IPS-18c (cell line): ENCODE measurements around the gene DNAJB1.
"Not testable (repeated sequence)": the region's sequence is repeated elsewhere in the genome, so short reads cannot be mapped to it uniquely, and the experiment has no call there.

ENCODE experiments used
- H3K4me3 ChIP-seq: 2 replicates; pipeline ENCODE4 v1.7.0; 2013; ENCODE audit warnings: low read depth, mild to moderate bottlenecking, low read length, moderate library complexity; ENCODE audit not compliant: insufficient read depth
- H3K9me3 ChIP-seq: one replicate; pipeline ENCODE4 v1.6.1; 2013; ENCODE audit warnings: mild to moderate bottlenecking, low read length, moderate library complexity; ENCODE audit not compliant: control insufficient read depth, insufficient read depth

Gene DNAJB1

DNA sequence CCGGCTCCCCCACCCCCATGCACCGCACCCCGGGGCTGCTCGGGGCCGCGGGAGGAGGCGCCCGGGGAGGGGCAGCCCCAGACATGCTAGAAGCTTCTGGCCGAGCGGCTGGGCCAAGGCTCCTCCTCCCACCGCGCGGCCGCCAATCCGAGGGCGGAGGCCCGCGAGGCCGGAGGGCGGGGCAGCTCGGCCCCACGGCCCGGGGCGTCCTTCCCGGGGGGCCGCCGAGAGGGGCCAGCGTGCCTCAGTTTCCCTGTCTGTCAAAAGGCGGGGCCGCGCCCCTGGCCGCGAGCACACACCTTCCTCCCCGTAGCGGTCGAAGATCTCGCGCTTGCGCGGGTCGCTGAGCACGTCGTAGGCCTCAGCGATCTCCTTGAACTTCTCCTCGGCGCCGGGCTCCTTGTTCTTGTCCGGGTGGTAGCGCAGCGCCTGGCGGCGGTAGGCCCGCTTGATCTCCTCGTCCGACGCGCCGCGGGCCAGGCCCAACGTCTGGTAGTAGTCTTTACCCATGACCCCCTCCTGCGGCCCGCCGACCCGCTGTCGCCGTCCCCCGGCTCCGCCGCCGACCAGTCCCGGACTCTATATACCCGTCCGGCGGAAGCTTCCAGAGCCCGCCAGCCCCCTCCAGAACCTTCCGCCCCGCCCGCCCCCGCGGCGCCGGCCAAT is at the start of gene DNAJB1:
TSS of gene DNAJB1 (minus strand) at position 558 of the 666 bp plus-strand sequence. CDS start at position 510, 48 bp downstream.
- no peaks in the 10 kb centered on the region for H3K9me3 ChIP-seq
- peak within 1 kb of the TSS; percentile 89 for H3K4me3 ChIP-seq

DNA sequence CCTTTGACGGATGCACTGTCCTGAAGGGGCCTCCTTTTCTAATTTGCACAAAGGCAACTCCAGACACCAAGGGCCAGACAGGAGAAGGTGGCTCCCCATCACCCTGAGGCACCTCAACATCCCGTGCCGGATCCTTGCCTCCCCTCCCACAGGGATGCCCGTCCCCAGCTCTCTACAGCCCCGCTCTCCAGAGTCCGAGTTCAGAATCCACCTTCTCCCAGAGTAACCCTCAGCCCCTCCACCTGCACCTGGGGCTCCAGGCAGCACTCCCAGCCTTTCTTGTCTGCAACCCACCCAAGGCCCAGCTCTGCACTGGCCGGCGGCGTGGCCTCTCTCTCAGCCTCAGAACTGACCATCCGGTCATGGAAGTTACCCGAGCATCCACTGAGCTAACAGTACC is 48.9 kb upstream of the DNAJB1 start:
- no peak overlapping the region for H3K4me3 ChIP-seq
- H3K9me3 ChIP-seq = no peaks in the 10 kb centered on the region

DNA sequence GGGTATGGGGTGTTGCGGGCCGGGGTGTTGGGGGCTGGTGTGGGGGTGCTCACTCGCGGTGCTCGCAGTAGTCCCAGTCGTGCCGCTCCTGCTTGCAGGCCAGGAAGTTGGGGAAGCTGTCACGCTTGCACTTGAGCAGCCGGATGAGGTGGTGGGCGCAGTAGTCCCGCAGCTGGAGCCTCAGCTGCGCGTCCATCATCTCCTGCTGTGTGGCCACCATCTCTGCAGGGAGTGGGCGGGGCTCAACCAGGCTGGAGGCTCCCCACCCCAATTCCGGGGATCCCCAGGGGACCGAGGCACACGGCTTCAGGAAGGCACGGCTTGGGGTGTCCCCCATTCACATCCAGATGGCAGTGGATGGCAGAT is 48.5 kb upstream of the DNAJB1 start:
- Histone ChIP-seq H3K4me3 (no peak overlapping the region), H3K9me3 (no peaks in the 10 kb centered on the region)

DNA sequence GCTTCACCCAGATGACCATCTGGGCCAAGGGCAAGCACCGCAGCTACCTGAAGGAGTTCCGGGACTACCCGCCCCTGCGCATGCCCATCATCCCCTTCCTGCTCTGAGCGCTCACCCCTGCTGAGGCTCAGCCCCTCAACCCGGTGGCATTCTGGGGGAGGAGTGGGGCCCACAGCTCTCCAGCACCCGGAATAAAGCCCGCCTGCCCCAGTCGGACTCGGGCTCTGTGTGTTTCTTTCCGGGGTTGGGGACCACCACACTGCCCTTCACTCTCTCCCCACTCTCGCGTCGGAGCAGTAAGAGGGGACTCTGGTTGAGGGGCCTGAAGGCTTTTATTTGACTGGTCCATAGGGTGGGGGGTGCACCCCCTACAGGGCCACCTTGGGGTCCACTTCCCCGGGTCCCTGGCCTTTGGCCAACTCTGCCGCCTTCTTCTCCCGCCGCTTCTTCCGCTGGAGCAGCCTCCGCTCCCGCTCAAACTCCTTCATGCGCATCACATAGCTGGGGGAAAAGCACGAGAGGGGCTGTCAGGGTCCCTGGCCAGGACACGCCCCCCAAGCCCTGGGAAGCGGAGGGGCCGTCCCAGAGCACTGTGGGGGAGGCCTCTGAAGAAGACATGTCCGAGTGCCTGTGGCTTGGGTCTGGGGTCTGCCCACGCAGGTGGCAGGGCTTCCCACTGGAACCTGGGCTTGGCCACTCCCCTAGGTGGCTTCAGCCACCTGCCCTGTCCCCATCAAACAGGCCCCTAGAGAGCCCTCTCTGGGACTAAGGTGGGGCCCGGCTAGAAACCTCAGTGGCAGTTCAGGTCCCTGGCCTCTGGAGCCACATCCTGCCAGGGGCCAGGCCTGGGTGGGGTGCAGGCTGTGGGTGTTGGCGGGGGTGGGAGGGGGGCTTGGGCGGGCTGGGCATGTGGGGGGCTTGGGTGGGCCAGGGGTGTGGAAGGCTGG is 47.8 kb upstream of the DNAJB1 start:
- no peaks in the 10 kb centered on the region for H3K9me3 ChIP-seq
- H3K4me3 ChIP-seq = no peak overlapping the region

DNA sequence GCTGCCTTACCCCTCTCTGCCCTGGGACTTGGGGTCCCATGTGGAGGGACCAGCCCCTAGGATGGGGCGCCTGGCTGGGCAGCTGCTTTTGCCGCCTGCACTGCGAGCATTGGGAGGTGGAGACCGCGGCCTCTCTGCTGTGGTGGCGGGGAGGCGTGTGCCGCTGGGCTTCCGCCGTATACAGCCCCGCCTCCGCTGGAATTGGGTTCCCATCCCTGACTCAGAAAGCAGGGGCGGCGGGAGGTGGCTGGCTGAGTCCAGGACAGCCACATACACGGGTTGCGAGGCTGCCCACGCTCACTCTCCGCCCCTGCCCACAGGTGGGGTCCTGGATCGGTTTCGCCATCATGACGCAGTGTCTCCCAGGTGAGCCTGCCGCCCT is 47.1 kb upstream of the DNAJB1 start:
- H3K9me3 ChIP-seq = no peaks in the 10 kb centered on the region

DNA sequence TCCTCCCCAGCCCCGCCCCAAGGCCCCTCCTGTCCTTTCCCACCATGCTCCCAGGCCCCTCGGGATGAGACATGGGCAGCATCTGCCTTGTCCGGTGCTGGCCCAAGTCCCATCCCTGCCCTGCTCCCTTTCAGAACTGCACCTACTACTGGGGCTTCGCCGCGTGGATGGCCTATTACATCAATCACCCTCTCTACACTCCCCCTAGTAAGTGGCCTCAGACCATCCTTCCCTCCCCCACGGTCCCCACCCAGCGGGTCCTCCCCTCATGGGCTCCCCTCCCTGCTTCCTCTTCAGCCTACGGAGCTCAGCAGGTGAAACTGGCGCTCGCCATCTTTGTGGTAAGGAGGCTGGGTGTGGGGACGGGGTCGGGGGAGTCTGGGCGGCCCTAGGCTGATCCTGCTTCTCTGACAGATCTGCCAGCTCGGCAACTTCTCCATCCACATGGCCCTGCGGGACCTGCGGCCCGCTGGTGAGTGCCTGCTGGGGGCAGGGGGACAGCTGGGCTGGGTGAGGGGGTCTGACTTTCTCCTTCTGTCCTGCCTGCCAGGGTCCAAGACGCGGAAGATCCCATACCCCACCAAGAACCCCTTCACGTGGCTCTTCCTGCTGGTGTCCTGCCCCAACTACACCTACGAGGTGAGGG is 46.6 kb upstream of the DNAJB1 start:
- H3K9me3 ChIP-seq, H3K4me3 ChIP-seq: not testable (repeated sequence)

More for the DNA sequence above, 47.1 kb upstream of the DNAJB1 start:
- H3K4me3 ChIP-seq = no peak overlapping the region

DNA sequence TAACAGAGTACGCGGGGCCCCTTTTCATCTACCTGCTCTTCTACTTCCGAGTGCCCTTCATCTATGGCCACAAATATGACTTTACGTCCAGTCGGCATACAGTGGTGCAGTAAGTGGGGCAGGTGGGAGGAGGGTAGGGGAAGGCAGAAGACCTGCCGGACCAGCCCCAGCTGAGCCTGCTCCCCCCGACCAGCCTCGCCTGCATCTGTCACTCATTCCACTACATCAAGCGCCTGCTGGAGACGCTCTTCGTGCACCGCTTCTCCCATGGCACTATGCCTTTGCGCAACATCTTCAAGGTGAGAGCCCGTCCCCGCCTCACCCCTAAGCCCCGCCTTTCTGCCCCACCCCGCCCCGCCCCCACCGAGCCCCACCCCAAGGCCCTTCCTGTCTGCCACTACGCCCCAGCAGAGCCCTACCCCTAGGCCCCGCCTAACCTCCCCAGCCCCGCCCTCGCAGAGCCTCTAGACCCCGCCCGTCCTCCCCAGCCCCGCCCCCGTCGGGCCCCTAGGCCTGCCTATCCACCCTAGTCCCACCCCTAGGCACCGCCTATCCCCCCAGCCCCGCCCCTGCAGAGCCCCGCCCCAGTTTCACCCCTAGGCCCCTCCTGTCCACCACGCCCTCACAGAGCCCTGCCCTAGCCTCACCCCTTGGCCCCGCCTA is 45.9 kb upstream of the DNAJB1 start:
- Histone ChIP-seq H3K4me3 (no peak overlapping the region), H3K9me3 (no peaks in the 10 kb centered on the region)

DNA sequence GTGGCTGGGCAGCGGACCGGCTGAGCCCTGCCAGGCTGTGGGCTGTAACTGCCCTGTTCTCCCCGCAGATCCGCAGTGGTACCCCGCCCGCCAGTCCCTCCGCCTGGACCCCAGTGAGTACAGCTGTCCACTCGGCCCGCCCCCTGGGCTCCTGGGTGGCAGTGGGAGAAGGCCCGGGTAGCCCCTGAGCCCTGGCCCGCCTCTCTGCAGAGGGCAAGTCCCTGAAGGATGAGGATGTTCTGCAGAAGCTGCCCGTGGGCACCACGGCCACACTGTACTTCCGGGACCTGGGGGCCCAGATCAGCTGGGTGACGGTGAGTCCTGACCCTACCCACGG is 45.4 kb upstream of the DNAJB1 start:
- Histone ChIP-seq H3K4me3 (no peak overlapping the region; the same call in 1 of the 2 replicates), H3K9me3 (no peaks in the 10 kb centered on the region)

DNA sequence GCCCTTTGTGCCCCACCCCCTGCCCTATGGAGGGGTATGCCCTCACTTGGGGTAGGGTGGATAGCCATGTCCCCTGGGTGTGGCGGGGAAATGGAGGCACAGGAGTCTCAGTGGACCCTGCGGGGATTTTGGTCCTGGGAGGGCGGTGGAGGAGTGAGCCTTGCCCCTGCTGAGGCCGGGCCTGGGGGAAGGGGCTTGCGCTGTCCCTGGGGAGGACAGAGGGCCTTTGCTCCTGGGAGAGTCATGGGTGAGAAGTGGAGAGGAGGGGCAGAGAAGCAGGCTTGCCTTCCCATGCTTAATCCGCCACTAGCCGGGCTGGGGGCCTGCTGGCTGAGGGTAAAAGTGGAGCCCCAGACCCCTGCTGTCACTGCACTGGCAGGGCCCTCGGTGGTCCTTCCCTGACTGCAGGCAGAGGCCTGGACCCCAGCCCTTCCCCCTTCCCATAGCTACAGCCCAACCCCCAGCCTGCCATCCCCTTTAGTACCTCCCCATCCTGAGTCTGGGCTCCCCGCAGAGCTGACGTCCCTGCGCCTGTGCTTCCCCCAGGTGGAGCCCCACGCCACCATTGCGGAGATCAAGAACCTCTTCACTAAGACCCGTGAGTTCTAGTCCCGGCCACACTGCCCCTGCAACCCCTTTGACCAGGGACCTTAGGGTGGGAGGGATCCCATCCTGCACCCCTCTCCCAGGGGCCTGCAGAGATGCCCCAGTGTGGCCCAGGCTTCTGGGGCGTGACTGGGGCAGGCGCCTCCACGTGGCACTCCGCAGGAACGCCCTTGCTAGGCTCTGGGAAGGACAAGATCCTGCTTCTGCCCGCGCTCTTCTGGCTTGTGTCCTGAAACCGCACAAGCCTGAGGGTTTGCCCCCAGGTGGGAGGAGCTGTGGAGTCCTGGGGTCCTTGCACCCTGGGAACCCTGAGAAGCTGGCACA is 44.7 kb upstream of the DNAJB1 start:
- Histone ChIP-seq H3K9me3 (no peaks in the 10 kb centered on the region), H3K4me3 (0 out of 2 replicates have a peak overlapping the region, but pooled peaks have one; percentile 3)

DNA sequence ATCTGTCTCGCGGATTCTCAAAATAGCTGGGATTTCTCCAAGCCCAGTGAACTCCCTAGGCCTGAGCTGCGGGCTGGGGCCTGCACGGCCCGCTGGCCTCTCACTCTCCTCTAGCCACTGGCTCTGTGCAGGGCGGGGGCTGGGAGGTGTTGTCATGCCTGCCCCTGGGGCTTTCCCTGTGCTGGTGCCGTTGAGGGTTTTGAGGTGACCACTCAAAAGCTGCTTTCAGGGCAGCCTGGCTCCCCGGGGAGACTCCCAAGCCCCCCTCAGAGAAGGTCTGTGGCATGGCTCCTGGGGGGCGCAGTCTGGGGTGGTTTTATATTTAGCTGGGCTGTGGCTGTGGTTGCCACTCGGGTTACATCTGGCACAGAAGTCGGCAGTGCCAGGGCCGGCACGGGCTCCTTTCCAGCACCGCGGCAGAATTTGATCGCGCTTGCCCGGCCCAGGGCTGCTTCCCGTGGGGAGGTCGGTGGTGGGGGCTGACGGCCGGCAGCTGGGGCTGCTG is 43.7 kb upstream of the DNAJB1 start:
- Histone ChIP-seq H3K9me3 (no peaks in the 10 kb centered on the region), H3K4me3 (no peak overlapping the region)

DNA sequence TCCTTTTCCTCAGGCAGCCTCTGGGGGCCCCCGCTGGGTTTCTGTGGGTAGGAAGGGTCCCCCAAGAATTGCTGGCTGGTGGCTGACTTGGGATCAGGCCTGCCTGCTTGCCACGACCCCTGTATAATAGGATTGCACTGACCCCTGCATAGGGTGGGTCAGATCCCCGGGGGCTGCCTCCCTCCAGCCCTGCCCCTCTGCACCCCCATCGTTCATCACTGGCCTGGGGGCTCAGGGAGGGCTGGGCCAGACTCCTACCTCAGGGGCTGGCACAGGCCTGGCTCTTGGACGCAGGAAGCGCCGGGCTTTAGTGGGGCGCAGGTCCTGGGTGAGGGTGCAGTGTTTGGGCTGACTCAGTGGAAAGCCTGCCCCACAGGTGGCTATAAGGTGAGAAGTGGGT is 43.1 kb upstream of the DNAJB1 start:
- Histone ChIP-seq H3K4me3 (no peak overlapping the region; the same call in 1 of the 2 replicates), H3K9me3 (no peaks in the 10 kb centered on the region)

DNA sequence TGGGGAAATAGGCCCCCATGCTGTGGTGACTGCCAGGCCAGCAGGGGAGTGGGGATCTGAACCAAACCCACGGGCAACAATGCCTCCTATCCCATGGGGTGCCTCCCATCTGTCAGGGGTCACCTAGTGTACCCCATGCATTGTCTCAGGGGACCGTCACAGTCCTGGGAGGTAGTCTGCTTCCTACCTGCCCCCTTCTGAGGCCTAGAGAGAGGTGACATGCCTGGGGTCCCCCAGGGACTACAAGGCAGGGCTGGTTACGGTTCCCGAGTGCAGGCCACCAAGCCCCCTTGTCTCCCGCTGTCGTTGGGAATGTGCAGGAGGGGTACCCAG is 42.5 kb upstream of the DNAJB1 start:
- H3K4me3 ChIP-seq = no peak overlapping the region
- no peaks in the 10 kb centered on the region for H3K9me3 ChIP-seq

DNA sequence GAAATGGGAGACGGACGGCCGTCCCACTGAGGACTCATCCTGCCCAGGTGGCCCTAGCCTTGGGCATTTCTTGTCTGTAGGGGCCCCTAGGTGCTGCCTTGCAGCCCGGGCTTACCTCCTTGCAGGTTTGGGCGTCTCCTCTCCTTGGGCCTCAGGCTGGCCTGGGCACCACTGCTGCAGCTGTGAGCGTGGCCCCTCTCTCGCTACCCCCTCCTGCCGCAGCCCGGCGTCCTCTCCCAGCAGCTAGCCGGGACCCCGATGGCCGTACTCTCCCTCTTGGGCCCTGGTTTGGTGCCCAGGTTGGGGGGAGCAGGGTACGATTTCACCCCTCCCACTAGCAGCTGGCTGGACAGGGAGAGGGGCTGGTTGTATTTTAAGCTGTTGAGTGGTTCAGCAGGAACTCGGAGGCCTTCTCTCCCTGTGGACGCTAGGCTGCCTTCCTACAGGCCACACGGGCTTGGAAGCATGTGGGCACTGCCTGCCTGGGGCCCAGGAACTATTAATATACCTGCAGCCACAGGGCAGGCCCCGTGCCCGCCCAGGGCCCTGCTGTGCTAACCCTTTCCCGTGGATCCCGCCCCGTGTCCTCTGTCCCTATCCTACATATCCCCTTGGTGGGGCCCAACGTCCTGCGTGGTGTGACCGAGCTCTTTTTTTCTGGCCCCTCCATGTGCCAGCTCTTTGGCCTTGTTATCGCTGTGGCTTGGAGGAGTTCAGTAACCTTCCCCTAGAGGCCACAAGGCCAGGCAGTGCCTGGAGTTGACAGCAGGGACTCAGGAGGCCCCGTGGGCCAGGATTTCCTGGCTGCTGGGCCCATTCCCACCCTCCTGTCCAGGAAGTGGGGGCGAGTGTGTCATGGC is 41.9 kb upstream of the DNAJB1 start:
- no peak overlapping the region for H3K4me3 ChIP-seq
- H3K9me3 ChIP-seq = no peaks in the 10 kb centered on the region

DNA sequence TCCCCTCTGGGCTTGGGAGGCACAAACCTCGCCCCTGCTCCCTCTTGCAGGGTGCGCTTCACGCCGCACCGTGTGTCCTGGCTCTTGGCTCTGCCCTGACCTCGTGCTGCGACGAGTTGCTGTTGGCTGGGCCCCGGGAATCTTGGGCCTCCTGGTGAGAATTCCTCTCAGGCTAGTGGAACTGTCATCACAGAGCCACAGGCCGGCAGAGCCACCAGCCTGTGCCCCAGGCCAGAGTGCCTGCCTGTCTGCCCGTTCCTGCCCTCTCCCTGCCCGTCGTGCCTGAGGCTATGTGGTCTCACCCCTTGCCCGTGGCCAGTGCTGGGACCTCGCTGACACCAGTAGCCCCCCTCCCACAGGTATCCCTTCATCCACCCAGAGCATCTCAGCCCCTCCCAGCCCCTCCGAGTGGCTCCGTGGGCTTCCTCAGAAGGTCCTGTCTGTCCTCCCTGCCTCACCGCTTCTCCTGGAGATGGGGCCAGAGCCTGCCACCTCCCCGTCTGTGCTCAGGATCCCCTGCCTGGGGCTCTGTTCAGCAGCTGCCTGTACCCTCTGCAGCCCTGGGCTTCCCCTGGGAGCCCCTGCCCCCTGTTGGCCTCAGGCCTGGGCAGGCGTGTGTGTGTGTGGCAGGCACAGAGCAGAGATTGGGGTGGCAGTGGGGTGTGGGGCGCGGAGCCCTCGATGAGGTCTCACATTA is 40.3 kb upstream of the DNAJB1 start:
- no peaks in the 10 kb centered on the region for H3K9me3 ChIP-seq

DNA sequence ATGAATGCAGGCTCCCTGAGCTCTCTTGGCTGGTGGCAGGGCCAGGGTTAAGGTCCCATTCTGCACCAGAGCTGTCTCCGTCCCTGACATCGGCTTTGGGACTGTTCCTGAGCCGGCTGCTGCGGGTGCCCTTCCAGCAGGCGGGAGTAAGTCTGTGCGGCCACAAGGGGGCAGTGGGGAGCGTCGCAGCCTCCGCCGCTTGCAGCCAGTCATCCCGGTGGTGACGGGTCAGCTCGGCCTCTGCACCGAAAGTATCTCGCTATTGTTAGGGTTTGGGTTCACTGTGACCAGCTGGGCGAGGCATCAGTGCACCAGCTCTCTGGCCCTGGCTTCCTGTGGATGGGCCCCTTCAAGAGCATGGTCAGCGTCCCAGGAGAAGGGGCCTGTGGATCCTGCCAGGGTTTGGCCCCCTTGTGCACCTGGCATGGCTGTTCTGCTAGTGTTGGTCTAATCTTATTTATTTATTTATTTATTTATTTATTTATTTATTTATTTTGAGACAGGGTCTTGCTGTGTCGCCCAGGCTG is 38.5 kb upstream of the DNAJB1 start:
- Histone ChIP-seq H3K9me3 (no peaks in the 10 kb centered on the region), H3K4me3 (no peak overlapping the region)

More for the DNA sequence above, 40.3 kb upstream of the DNAJB1 start:
- no peak overlapping the region for H3K4me3 ChIP-seq
